Activated naive CD8-positive, alpha-beta T cell (primary cell): Measurements from ENCODE around the gene NPIPB2.
A peak's percentile ranks its signal among the peaks of the same experiment; 100 is the strongest.
"Not testable (repeated sequence)": the region's sequence is repeated elsewhere in the genome, so short reads cannot be mapped to it uniquely, and the experiment has no call there.

ENCODE experiments used
- H3K27ac Mint-ChIP-seq: one replicate; pipeline ENCODE4 v1.8.0; 2021; ENCODE audit warnings: mixed read lengths
- H3K27me3 Mint-ChIP-seq: one replicate; pipeline ENCODE4 v1.8.0; 2021; ENCODE audit warnings: mixed read lengths
- H3K36me3 Mint-ChIP-seq: one replicate; pipeline ENCODE4 v1.8.0; 2021; ENCODE audit warnings: mixed read lengths
- H3K4me1 Mint-ChIP-seq: one replicate; pipeline ENCODE4 v1.8.0; 2021; ENCODE audit warnings: low read depth, mixed read lengths
- H3K4me3 Mint-ChIP-seq: one replicate; pipeline ENCODE4 v1.8.0; 2021; ENCODE audit warnings: mild to moderate bottlenecking, mixed read lengths
- H3K9me3 Mint-ChIP-seq: one replicate; pipeline ENCODE4 v1.8.0; 2021; ENCODE audit warnings: low read depth, mixed read lengths

The NPIPB2 gene

DNA sequence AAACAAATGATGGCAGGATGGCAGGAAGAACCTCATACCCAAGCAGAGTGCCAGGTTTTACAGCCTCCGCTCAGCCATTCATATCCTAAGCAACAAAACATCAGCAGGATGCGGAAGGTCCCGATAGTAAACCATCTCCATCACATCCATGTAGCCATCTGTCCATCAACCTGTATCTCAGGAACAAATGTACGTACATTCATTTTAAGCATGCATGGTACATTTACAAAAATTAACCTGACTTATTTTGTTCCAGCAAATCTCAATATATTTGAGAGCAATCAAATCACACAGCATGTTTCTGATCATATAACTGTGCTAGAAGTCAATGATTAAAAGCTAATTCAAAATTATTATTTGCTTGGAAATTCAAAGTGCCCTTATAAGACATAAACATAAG, at the start of gene NPIPB2:
Gene NPIPB2 (minus strand): TSS at position 101 of the 400 bp plus-strand sequence. CDS start 0 bp downstream, at position 101.
- H3K9me3 Mint-ChIP-seq, H3K4me1 Mint-ChIP-seq, H3K4me3 Mint-ChIP-seq, H3K27ac Mint-ChIP-seq, H3K36me3 Mint-ChIP-seq, H3K27me3 Mint-ChIP-seq: not testable (repeated sequence)

DNA sequence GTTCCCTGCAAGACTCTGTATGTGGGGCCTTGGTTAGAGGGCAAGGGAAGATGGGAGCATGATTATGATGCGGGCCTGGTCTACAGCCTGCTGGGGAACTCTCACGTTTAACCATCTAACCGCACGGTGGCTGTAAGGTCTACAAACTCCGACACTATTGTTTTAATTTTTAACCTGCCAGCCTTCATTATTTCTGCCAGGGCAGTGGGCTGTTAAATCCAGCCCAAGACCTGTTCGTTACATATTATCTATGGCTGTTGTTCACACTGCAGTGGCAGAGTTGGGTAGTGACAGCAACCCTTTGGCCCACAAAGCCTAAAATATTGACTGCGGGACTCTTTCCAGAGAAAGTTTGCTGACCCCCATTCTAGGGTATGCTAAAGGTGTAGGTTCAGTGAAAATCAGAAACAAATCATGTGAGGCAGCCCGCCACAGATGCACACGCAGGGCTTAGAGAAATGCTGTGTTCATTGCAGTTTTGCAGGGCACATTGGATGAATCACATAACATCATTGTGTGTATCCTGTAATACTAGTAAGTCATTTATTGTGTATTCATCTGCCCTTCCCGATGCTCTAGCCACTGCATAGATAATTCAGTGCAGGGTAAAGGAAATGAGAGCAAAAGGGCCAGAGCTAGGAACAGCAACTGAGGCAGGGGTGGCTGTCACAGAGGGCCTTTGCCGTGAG, 49.0 kb upstream of the NPIPB2 start:
- Mint-ChIP-seq H3K4me3 (no peak overlapping the region), H3K27ac (no peak overlapping the region), H3K27me3 (no peaks in the 10 kb centered on the region), H3K9me3 (no peaks in the 10 kb centered on the region), H3K4me1 (peaks cover 4% of the 10 kb centered on the region), H3K36me3 (peaks cover 4% of the 10 kb centered on the region)

DNA sequence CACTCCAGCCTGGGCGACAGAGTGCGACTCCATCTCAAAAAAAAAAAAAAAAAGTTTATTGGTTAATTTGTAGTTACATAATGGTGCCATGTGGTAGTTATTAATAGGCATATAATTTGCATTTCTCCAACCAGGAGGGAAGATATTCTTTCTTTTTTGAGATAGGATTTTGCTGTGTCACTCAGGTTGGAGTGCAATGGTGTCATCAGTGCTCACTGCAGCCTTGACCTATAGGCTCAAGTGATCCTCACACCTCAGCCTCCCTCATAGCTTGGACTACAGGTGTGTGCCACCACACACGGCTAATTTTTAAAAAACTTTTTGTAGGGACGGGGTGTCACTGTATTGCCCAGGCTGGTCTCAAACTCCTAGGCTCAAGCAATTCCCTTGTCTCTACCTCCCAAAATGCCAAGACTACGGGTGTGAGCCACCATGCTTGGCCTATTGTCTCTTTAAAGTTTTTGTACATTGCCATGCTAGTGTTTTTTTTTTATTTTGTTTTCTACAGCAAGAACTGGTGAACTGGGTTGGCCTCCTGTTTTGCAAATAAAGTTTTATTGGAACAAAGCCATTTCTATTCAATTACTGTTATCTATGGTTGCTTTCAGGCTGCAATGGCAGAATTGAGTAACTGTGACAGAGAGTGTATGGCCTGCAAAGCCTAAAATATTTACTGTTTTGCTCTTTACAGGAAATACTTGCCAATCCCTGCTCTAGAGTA, 46.6 kb upstream of the NPIPB2 start:
- peaks cover 4% of the 10 kb centered on the region for H3K4me1 Mint-ChIP-seq
- H3K9me3 Mint-ChIP-seq: no peaks in the 10 kb centered on the region
- no peaks in the 10 kb centered on the region for H3K27me3 Mint-ChIP-seq
- no peak overlapping the region for H3K4me3 Mint-ChIP-seq
- peaks cover 6% of the 10 kb centered on the region for H3K36me3 Mint-ChIP-seq
- H3K27ac Mint-ChIP-seq: no peak overlapping the region

DNA sequence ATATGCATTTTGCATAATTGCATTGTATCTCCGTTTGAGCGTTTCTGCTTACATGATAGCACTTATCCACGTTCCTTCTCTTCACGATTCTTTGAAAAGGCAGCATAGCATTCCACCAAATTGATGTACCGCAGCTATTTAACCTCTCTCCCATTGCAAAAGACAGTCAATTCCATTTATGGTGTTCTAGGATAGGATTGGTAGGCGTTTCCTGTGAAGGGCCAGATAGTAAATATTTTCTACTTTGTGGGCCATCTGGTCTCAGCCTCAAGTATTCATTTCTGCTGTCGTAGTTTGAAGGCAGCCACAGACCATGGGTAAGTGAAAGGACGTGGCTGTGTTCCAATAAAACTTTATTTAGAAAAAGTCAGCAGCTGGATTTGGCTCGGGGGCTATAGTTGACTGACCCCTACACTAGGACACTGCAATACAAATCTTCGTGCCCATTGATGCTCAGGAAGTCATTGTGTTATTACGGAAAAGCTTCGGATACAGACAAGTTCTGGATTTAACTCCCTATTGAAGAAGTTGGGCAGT, 44.7 kb upstream of the NPIPB2 start:
- H3K27ac Mint-ChIP-seq: no peak overlapping the region
- H3K27me3 Mint-ChIP-seq: no peaks in the 10 kb centered on the region
- H3K9me3 Mint-ChIP-seq: no peaks in the 10 kb centered on the region
- H3K36me3 Mint-ChIP-seq: peaks cover 6% of the 10 kb centered on the region
- H3K4me1 Mint-ChIP-seq: peaks cover 6% of the 10 kb centered on the region
- no peak overlapping the region for H3K4me3 Mint-ChIP-seq

DNA sequence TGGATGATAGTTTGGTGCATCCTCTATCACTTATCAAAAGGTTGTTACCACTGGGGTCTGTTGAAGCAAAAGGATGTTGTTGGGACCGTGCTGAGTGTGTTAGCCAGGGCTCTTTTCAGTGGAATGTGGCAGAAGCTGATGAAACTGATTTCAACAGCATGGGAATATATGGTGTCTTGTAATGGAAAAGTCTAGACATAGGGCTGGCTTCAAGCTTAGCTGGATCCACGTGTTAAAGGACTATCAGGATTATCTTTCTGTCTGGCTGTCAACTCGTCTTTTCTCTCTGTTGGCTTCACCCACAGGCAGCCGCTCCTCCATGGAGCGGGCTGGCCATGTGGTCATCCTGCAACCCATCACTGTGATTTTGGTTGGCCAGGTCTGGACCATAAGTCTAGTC, 43.4 kb upstream of the NPIPB2 start:
- Mint-ChIP-seq H3K36me3 (peaks cover 8% of the 10 kb centered on the region), H3K9me3 (no peaks in the 10 kb centered on the region), H3K4me1 (peaks cover 10% of the 10 kb centered on the region), H3K27ac (no peak overlapping the region), H3K27me3 (no peaks in the 10 kb centered on the region), H3K4me3 (no peak overlapping the region)

DNA sequence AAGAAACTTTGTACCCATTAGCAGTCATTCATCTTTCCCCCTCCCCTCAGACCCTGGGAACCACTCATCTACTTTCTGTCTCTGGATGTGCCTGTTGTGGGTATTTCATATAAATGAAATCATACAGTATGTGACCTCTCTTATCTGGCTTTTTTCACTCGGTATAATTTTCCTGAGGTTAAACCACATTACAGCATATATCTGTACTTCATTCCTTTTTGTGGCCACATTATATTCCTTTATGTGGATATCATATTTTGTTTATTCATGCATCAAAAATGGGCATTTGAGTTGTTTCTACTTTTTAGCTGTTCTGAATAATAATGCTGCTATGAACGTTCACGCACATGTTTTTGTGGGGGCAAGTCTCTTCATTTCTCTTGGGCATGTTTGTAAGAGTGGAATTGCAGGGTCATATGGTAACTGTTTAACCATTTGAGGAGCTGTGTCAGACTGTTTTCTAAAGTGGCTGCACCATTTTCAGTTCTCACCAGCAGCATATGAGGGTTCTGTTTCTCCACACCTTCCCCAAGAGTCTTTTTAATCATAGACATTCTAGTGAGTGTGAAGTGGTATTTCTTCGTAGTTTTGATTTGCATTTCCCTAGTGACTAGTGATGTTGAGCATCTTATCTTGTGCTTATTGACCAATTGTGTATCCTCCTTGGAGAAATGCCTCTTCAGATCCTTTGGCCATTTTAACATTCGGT, 38.4 kb upstream of the NPIPB2 start:
- Mint-ChIP-seq H3K4me1 (peaks cover 42% of the 10 kb centered on the region), H3K36me3 (peaks cover 5% of the 10 kb centered on the region), H3K9me3 (no peaks in the 10 kb centered on the region), H3K27me3 (no peaks in the 10 kb centered on the region), H3K4me3 (no peak overlapping the region), H3K27ac (no peak overlapping the region)

DNA sequence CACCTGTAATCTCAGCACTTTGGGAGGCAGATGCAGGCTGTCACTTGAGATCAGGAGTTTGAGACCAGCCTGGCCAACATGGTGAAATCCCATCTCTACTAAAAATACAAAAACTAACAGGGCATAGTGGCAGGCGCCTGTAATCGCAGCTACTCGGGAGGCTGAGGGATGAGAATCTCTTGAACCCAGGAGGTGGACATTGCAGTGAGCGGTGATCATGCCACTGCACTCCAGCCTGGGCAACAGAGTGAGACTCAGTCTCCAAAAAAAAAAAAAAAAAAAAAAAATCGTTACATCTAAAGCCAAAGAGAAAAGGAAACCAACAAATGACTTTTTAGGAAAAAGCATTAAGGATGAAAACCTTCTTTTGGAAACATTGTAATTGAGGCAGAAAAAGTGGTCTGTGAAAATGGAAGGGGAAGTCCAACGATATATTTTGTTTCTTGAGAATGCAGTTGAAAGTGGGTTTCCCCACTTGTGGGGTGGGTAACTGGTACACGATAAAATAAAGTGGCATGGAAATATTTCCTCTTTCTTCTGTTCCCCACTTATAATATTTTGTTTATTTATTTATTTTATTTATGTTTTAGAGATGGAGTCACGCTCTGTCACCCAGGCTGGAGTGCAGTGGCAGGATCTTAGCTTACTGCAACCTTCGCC, 37.3 kb upstream of the NPIPB2 start:
- Mint-ChIP-seq H3K36me3 (peaks cover 5% of the 10 kb centered on the region), H3K4me3 (no peak overlapping the region), H3K9me3 (no peaks in the 10 kb centered on the region), H3K27ac (no peak overlapping the region), H3K27me3 (no peaks in the 10 kb centered on the region), H3K4me1 (peaks cover 43% of the 10 kb centered on the region)

DNA sequence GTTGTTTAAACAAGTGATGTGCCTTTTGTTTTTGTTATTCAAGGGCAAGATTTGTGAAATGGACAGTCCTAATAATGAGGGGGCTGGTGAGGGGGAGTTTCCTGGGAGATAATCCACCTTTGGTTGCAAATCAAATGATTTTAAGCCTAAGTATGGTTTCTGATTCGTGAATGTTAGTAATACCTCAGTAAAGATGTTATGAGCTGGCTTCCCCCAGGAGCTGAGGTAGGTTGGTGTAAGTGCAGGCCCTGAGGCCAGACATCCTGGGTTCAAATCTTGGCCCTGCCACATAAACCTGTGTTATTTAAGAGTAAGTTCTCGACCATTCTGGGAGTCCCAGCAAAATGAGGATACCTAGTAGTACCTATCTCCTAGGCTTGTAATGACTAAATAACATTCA, 36.2 kb upstream of the NPIPB2 start:
- Mint-ChIP-seq H3K36me3 (peaks cover 2% of the 10 kb centered on the region), H3K9me3 (no peaks in the 10 kb centered on the region), H3K27ac (peak overlapping the region; percentile 50), H3K4me3 (peak overlapping the region; percentile 95), H3K4me1 (peaks cover 41% of the 10 kb centered on the region), H3K27me3 (no peaks in the 10 kb centered on the region)

DNA sequence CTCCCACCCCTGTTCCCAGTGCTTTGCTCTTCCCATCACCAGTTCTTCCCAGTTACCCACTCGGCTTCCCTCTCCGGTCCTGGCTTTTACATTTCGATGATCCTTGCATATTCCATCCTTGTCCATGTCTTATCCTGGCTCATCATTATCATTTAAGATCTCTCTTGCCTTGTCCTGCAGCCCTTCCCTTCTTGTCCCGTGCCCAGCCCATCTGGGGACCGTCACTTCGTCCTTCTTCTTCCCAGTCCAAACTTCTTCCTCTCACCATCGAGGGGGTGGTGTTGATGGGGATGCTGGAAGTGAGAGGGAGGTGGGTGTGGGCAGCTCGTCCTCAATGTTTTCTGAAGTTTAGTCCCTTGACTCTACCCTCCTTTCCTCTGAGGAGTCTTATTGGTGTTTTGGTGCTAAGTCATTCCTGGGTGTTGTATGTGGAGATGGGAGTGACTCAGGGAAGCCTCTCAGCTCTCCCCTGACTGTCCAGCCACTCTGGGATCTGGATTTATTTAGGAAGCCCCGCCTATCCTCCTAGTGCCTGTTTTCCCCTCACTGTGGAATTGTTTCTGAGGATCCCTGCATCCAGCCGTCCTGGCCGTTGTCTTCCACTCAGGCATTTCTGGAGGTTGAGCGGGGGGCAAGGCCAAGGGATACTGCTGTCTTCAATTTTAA, 35.7 kb upstream of the NPIPB2 start:
- Mint-ChIP-seq H3K27ac (peak overlapping the region; percentile 89), H3K4me3 (peak overlapping the region; percentile 95), H3K36me3 (peaks cover 2% of the 10 kb centered on the region), H3K4me1 (peaks cover 41% of the 10 kb centered on the region), H3K9me3 (no peaks in the 10 kb centered on the region), H3K27me3 (no peaks in the 10 kb centered on the region)

DNA sequence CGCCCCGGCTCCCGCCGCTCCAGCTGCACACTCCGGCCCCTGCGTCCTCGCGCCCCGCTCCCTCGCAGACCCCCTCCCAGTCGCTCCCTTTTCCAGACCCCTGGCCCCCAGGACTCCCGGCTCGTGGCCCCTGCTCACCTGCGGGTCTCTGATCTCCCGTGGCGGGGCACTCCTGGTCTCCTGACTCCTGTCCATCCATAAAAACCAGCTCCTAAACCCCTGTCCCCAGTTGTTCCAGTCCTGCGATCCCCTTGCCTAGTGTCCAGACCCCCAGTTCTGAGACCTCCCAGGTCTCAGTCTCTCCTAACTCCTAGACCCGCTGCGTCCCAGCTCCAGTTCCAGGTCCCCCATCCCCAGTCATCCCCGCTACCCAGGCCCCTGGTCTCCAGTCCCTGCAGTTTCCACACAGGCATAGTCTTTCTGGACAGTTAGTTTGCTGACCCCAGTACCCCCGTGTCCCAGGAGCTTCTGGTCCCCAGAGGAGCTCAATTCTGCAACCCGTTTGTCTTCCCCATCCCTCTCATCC, 35.1 kb upstream of the NPIPB2 start:
- Mint-ChIP-seq H3K36me3 (peaks cover 2% of the 10 kb centered on the region), H3K27me3 (no peaks in the 10 kb centered on the region), H3K27ac (peak overlapping the region; percentile 89), H3K9me3 (no peaks in the 10 kb centered on the region), H3K4me1 (peaks cover 39% of the 10 kb centered on the region), H3K4me3 (peak overlapping the region; percentile 95)

DNA sequence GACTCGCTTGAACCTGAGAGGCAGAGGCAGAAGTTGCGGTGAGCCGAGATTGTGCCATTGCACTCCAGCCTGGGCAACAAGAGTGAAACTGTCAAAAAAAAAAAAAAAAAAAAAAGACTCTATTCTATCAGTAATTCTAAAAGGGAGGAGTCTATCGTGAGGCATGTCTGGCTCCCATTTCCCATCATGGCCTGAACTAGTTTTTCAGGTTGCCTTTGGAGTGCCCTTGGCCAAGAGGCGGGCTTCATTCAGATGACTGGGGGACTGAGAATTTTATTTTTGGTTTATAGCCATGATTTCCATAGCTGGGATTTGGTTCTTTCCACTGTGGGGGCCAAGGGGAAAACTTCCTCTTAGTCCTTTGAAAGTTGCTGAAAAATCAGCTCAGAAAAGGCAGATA, 31.2 kb upstream of the NPIPB2 start:
- peaks cover 23% of the 10 kb centered on the region for H3K4me1 Mint-ChIP-seq
- no peaks in the 10 kb centered on the region for H3K9me3 Mint-ChIP-seq
- H3K36me3 Mint-ChIP-seq: no peaks in the 10 kb centered on the region
- peak overlapping the region; percentile 23 for H3K4me3 Mint-ChIP-seq
- no peak overlapping the region for H3K27ac Mint-ChIP-seq
- H3K27me3 Mint-ChIP-seq: no peaks in the 10 kb centered on the region

DNA sequence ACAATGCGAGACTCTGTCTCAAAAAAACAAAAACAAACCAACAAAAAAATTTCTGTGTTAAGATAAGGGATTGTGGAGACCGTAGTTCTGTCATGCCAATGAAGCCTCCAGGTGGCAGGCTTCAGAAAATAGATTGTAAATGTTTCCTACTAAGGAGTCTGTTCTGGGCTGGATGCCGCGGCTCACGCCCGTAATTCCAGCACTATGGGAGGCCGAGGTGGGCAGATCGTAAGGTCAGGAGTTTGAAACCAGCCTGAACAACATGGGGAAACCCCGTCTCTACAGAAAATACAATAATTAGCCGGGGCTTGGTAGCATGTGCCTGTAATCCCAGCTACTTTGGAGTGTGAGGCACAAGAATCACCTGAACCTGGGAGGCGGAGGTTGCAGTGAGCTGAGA, 30.3 kb upstream of the NPIPB2 start:
- H3K4me1 Mint-ChIP-seq: peaks cover 14% of the 10 kb centered on the region
- no peak overlapping the region for H3K4me3 Mint-ChIP-seq
- peaks cover 4% of the 10 kb centered on the region for H3K36me3 Mint-ChIP-seq
- no peaks in the 10 kb centered on the region for H3K27me3 Mint-ChIP-seq
- no peak overlapping the region for H3K27ac Mint-ChIP-seq
- H3K9me3 Mint-ChIP-seq: no peaks in the 10 kb centered on the region

DNA sequence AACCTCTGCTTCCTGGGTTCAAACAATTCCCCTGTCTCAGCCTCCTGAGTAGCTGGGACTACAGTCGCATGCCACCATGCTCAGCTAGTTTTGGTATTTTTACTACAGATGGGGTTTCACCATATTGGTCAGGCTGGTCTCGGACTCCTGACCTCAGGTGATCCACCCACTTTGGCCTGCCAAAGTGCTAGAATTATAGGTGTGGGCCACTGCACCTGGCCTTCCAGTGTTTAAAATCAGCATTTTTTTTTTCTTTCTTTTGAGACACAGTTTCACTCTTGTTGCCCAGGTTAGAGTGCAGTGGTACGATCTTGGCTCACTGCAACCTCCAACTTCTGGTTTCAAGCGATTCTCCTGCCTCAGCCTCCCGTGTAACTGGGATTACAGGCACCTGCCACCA, 28.4 kb upstream of the NPIPB2 start:
- H3K4me3 Mint-ChIP-seq, H3K27ac Mint-ChIP-seq: not testable (repeated sequence)

DNA sequence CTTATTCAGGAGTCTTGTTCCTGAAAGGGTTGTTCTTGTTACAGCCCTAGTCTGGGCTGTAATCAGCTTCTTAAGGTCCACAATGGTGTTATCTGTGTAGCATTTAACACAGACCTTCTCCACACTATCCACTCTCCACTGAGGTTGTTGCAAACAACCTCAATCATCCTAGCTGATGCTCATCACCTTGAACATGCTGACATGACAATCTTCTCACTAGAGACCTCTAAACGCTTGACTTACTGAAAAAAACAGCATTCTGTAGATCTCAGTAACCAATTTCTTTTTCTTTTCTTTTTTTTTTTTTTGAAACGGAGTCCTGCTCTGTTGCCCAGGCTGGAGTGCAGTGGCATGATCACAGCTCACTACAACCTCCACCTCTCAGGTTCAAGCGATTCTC, 26.7 kb upstream of the NPIPB2 start:
- Mint-ChIP-seq H3K9me3 (no peaks in the 10 kb centered on the region), H3K4me3 (no peak overlapping the region), H3K27me3 (no peaks in the 10 kb centered on the region), H3K36me3 (peaks cover 4% of the 10 kb centered on the region), H3K4me1 (no peaks in the 10 kb centered on the region), H3K27ac (no peak overlapping the region)

More for the DNA sequence above, 28.4 kb upstream of the NPIPB2 start:
- not testable (repeated sequence) for H3K4me1 Mint-ChIP-seq, H3K36me3 Mint-ChIP-seq, H3K9me3 Mint-ChIP-seq, H3K27me3 Mint-ChIP-seq
